ENCODE measurements around the gene NFIB. TPM values are rescaled to one million over a fixed set of nuclear protein-coding genes. Genes with fewer than 3 reads are reported as not detected.

Gene NFIB
- total and polyA plus RNA-seq, 2 donors (not counting 3 experiments of a cell fraction or from before 2014, with no cell fraction given): 26.4 to 174 TPM

DNA sequence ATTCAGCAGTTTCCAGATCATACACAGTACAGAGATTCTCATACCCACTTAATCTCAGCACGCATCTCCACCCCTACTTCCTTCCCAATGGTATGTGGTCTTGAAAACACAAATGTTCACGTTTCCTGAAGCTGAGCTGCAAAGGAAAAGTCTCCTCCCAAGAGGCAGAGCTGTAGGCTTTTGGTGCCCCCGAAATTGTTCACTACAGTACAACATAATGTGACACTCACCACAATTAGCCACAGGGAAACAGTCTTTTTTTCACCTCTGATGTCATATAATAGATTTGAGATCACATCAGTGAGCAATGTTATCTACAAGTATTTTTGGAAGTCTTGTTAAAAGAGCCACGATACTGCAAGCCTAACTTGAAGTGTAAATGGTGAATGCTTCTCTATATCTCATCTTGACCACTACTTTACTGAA is 40.2 kb downstream of the NFIB start:
- Histone ChIP-seq H3K9me1 (replicated peaks; ENCODE audit: control insufficient read depth, extremely low read depth, insufficient read depth, low read length) (no peaks in the 10 kb centered on the region), H4K20me1 (replicated peaks; ENCODE audit: control insufficient read depth, extremely low read depth, insufficient read depth, low read length) (no peaks in the 10 kb centered on the region), H3K9me3 (replicated peaks; ENCODE audit: control insufficient read depth, insufficient read depth, low read length) (no peaks in the 10 kb centered on the region), H3K27me3 (ENCODE audit: control insufficient read depth in 2 of 2, insufficient read depth in 2 of 2, low read length in 2 of 2) (no peaks in the 10 kb centered on the region), H3K4me2 (ENCODE audit: insufficient read depth, low read length) (peak overlapping the region; percentile 59), H3K4me1 (ENCODE audit: control insufficient read depth, extremely low read depth, insufficient read depth, low read length) (peaks cover 85% of the 10 kb centered on the region), H3K4me3 (replicated peaks in 1 of 3; ENCODE audit: insufficient read depth in 1 of 3, low read depth in 1 of 3, low read length in 3 of 3) (peak overlapping the region in 2 of 3 experiments; percentile 4 to 37), H2AFZ (ENCODE audit: low read depth, low read length) (no peak overlapping the region), H3K9ac (replicated peaks; ENCODE audit: extremely low read depth, insufficient read depth, low read length) (peak overlapping the region; percentile 64), H3K79me2 (ENCODE audit: control insufficient read depth, insufficient read depth, low read length) (peaks cover 90% of the 10 kb centered on the region), H3K36me3 (ENCODE audit: control insufficient read depth in 2 of 2, extremely low read depth in 1 of 2, insufficient read depth in 2 of 2, low read length in 2 of 2) (peaks cover 0 to 3% of the 10 kb centered on the region in 2 experiments), H3K27ac (ENCODE audit: insufficient read depth, low read depth, low read length) (peak overlapping the region; percentile 82)
- POLR2A ChIA-PET: interaction anchor here (0.9 to 1.0 kb wide), 2 partner anchors 41 to 74 kb away, joined by 3 to 4 read pairs; partner anchors contain the start of gene NFIB
- peak; percentile 60 for FAIRE-seq
- dilution Hi-C loops (cut with MboI; ENCODE audit: extremely low pct_ligation_motif_present, low sequenced_read_pairs): no loop called here
- CTCF ChIA-PET: interaction anchor here (0.9 to 1.6 kb wide), 6 partner anchors 21 to 846 kb away, joined by 3 to 5 read pairs (median 4); no protein-coding TSS in a partner anchor
- intact Hi-C loops (cut with micrococcal nuclease): loop anchor here (1.0 to 5.0 kb wide), 5 partner anchors 41 to 177 kb away; partner anchors contain the start of gene NFIB
- DNase-seq (ENCODE audit: low read depth, low spot score): peak; percentile 78
- no TSS peak for BruUV-seq (replicated peaks)
- peak; percentile 15 for TF ChIP-seq MYC (IDR thresholded peaks at IDR 0.05; ENCODE audit: low read depth, low read length)
- TF ChIP-seq GATA2 (IDR thresholded peaks at IDR 0.05; ENCODE audit: insufficient read depth, insufficient read length, low read depth, low read length): peak; percentile 99
- TF ChIP-seq POLR2AphosphoS5 (IDR thresholded peaks at IDR 0.05; ENCODE audit: insufficient read depth, low read depth, low read length): peak; percentile 67
- TF ChIP-seq EZH2 (IDR thresholded peaks at IDR 0.05; ENCODE audit: borderline replicate concordance, low read depth, low read length, severe bottlenecking): no peak
- TF ChIP-seq POLR2A (IDR thresholded peaks at IDR 0.05; ENCODE audit: low read depth, low read length): peak; percentile 30
- TF ChIP-seq JUN (IDR thresholded peaks at IDR 0.05; ENCODE audit: borderline replicate concordance, insufficient read depth, insufficient read length, low read depth): no peak
- TF ChIP-seq FOS (IDR thresholded peaks at IDR 0.05; ENCODE audit: borderline replicate concordance, insufficient read depth, low read length): peak; percentile 24

Measured in endothelial cell of umbilical vein (primary cell).